HL-60 (cell line): Measurements from ENCODE around the gene TRAF1.

Experiments used
- POLR2AphosphoS5 ChIP-seq: IDR thresholded peaks from 2 replicates; pipeline ENCODE4 v1.6.1; 2012; ENCODE audit warnings: low read depth
- TF ChIP-seq, protein P1 (sequence below): IDR thresholded peaks from one replicate; pipeline ENCODE4 v1.5.1; 2011; ENCODE audit warnings: low read length, control low read depth, inconsistent platforms; ENCODE audit not compliant: insufficient read depth

DNA sequence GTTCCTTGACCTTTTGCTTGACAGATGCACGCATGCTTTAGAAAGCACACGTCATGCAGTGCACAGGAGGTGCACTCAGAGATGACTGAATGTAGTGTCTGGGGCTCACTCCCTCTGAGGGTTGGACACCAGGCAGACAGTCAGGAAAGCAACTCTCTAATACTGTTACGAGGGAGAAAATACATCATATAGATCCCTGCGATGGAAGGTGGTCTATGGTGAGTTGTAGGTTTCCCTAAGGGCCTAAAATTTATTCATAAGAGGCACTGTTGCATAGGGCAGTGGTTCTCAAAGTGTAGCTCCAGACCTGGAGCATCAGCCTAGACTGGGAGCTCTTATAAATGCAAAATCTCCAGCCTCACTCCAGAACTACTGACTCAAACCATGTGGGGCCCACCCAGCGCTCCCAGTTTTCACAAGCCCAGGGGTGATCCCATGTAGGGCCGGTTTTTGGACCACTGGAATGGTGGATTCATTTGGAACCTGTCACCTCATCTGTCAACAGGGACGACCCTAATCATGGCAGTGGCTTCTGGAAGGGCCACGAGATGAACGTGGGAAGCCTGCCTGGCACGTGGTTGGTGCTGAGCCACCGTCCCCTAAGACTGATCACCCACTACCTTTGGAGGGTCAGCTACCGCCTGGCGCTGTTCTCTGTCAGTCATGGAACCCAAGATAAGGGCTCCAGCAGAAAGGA lies 32.8 kb downstream of the TRAF1 start:
- TF ChIP-seq, protein P1, sequence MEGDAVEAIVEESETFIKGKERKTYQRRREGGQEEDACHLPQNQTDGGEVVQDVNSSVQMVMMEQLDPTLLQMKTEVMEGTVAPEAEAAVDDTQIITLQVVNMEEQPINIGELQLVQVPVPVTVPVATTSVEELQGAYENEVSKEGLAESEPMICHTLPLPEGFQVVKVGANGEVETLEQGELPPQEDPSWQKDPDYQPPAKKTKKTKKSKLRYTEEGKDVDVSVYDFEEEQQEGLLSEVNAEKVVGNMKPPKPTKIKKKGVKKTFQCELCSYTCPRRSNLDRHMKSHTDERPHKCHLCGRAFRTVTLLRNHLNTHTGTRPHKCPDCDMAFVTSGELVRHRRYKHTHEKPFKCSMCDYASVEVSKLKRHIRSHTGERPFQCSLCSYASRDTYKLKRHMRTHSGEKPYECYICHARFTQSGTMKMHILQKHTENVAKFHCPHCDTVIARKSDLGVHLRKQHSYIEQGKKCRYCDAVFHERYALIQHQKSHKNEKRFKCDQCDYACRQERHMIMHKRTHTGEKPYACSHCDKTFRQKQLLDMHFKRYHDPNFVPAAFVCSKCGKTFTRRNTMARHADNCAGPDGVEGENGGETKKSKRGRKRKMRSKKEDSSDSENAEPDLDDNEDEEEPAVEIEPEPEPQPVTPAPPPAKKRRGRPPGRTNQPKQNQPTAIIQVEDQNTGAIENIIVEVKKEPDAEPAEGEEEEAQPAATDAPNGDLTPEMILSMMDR, result no peak
- TF ChIP-seq POLR2AphosphoS5, result no peak
